ENCODE measurements around the gene PCP4. TPM values are rescaled to one million over a fixed set of nuclear protein-coding genes. Genes with fewer than 3 reads are reported as not detected.

Gene PCP4
- total RNA-seq, 1 experiment from 2014 or later = not detected

DNA sequence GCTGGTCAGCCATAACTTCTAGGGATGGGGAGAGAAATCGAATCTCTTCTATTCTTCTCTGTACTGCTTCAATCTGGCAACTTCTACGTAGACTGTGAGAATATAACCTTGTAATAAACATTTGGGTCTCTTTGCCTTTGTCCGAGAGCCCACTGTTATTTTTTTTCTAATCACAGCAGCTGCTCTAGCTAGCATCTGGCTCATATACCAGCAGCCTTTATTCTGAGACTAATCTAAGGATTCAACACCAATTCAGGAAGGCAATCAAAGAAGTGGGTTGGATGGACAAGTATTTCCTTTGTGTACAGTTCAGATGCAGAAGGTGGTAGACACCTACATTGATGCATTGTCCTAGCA, 15.6 kb downstream of the PCP4 start:
- H3K27me3 ChIP-seq (ENCODE audit: control insufficient read depth, insufficient read depth, low read length) = peaks cover 2% of the 10 kb centered on the region; the same call in 1 of the 2 replicates
- POLR2A ChIA-PET = no interaction called here
- in situ Hi-C loops (cut with HindIII; ENCODE audit: low pct_unique_long_range_greater_than_20kb, low sequenced_read_pairs) (no loop called here), intact Hi-C loops (cut with micrococcal nuclease; ENCODE audit: unreplicated experiment) (no loop called here)
- no peak overlapping the region for H3K27ac ChIP-seq (ENCODE audit: low read length)
- H3K36me3 ChIP-seq (ENCODE audit: control insufficient read depth, insufficient read depth, low read length) = no peaks in the 10 kb centered on the region
- no peak for ATAC-seq
- CTCF ChIA-PET = no interaction called here
- no peaks in the 10 kb centered on the region for H3K9me3 ChIP-seq (ENCODE audit: control insufficient read depth, insufficient read depth, low read depth, low read length)
- no peaks in the 10 kb centered on the region for H3K4me1 ChIP-seq (ENCODE audit: control insufficient read depth, insufficient read depth, low read length)
- H3K4me3 ChIP-seq (ENCODE audit: low read depth in 2 of 2, low read length in 2 of 2) = no peak overlapping the region
- BruUV-seq (replicated peaks) = no TSS peak
- TF ChIP-seq TCF7L2 (IDR thresholded peaks at IDR 0.05; ENCODE audit: low read depth, low read length) (no peak), POLR2AphosphoS5 (IDR thresholded peaks at IDR 0.05; ENCODE audit: low read depth, low read length) (no peak), SIN3A (IDR thresholded peaks at IDR 0.05; ENCODE audit: borderline replicate concordance, insufficient read depth, low read depth, low read length) (no peak)
- TF ChIP-seq, protein P1, sequence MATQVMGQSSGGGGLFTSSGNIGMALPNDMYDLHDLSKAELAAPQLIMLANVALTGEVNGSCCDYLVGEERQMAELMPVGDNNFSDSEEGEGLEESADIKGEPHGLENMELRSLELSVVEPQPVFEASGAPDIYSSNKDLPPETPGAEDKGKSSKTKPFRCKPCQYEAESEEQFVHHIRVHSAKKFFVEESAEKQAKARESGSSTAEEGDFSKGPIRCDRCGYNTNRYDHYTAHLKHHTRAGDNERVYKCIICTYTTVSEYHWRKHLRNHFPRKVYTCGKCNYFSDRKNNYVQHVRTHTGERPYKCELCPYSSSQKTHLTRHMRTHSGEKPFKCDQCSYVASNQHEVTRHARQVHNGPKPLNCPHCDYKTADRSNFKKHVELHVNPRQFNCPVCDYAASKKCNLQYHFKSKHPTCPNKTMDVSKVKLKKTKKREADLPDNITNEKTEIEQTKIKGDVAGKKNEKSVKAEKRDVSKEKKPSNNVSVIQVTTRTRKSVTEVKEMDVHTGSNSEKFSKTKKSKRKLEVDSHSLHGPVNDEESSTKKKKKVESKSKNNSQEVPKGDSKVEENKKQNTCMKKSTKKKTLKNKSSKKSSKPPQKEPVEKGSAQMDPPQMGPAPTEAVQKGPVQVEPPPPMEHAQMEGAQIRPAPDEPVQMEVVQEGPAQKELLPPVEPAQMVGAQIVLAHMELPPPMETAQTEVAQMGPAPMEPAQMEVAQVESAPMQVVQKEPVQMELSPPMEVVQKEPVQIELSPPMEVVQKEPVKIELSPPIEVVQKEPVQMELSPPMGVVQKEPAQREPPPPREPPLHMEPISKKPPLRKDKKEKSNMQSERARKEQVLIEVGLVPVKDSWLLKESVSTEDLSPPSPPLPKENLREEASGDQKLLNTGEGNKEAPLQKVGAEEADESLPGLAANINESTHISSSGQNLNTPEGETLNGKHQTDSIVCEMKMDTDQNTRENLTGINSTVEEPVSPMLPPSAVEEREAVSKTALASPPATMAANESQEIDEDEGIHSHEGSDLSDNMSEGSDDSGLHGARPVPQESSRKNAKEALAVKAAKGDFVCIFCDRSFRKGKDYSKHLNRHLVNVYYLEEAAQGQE (IDR thresholded peaks at IDR 0.05; ENCODE audit: insufficient read depth in 1 of 2, low read depth in 2 of 2, low read length in 1 of 2) = no peak
- TF ChIP-seq, protein P2, sequence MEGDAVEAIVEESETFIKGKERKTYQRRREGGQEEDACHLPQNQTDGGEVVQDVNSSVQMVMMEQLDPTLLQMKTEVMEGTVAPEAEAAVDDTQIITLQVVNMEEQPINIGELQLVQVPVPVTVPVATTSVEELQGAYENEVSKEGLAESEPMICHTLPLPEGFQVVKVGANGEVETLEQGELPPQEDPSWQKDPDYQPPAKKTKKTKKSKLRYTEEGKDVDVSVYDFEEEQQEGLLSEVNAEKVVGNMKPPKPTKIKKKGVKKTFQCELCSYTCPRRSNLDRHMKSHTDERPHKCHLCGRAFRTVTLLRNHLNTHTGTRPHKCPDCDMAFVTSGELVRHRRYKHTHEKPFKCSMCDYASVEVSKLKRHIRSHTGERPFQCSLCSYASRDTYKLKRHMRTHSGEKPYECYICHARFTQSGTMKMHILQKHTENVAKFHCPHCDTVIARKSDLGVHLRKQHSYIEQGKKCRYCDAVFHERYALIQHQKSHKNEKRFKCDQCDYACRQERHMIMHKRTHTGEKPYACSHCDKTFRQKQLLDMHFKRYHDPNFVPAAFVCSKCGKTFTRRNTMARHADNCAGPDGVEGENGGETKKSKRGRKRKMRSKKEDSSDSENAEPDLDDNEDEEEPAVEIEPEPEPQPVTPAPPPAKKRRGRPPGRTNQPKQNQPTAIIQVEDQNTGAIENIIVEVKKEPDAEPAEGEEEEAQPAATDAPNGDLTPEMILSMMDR (IDR thresholded peaks at IDR 0.05) = no peak
- DNase-seq (ENCODE audit: low read depth, low spot score) = no peak

DNA sequence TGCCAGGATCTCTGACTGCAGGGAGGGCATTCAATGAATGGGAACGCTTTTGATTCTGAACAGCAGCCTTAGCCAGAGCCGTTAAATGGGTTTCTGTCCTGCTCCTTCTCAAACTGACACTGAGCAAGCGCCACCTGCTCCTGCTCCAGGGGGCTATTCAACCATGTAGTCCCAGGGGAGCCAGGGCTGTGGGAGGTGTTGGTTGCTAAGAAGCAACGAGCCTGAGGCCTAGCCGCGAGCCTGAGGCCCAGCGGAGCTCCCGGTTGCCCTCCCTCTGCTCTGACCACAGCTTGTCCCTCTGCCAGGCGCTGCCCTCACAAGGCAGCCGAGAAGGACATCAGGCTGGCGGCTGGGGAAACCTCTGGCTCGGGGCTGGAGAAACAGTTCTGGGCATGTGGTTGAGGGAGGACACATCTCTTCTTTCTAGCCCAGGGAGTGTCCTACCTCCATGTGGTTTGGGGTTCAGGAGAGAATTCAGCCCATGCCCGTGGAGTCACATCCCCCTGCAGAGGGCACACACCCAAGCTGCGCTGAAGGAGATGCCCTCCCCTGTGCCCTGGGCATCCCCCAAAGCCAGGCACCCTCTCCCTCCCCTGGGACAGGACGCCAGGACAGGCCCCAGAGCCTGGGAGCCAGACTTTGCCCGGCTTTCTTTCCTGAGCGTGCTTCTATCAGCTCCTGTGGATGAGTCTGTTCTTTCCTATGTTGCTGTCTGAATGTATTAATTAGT, 18.0 kb downstream of the PCP4 start:
- ChIA-PET POLR2A (no interaction called here), CTCF (no interaction called here)
- BruUV-seq (replicated peaks) = no TSS peak
- Histone ChIP-seq H3K27ac (ENCODE audit: low read length) (no peak overlapping the region), H3K4me3 (ENCODE audit: low read depth in 2 of 2, low read length in 2 of 2) (no peak overlapping the region), H3K36me3 (ENCODE audit: control insufficient read depth, insufficient read depth, low read length) (no peaks in the 10 kb centered on the region), H3K27me3 (ENCODE audit: control insufficient read depth, insufficient read depth, low read length) (peaks cover 2% of the 10 kb centered on the region; the same call in 1 of the 2 replicates), H3K4me1 (ENCODE audit: control insufficient read depth, insufficient read depth, low read length) (no peaks in the 10 kb centered on the region), H3K9me3 (ENCODE audit: control insufficient read depth, insufficient read depth, low read depth, low read length) (no peaks in the 10 kb centered on the region)
- DNase-seq (ENCODE audit: low read depth, low spot score) = no peak
- ATAC-seq = no peak
- TF ChIP-seq SIN3A (IDR thresholded peaks at IDR 0.05; ENCODE audit: borderline replicate concordance, insufficient read depth, low read depth, low read length) (no peak), POLR2AphosphoS5 (IDR thresholded peaks at IDR 0.05; ENCODE audit: low read depth, low read length) (no peak), TCF7L2 (IDR thresholded peaks at IDR 0.05; ENCODE audit: low read depth, low read length) (no peak)
- TF ChIP-seq, protein P2 (IDR thresholded peaks at IDR 0.05) = no peak
- in situ Hi-C loops (cut with HindIII; ENCODE audit: low pct_unique_long_range_greater_than_20kb, low sequenced_read_pairs) = no loop called here
- intact Hi-C loops (cut with micrococcal nuclease; ENCODE audit: unreplicated experiment) = no loop called here
